HCEC 1CT (cell line): ENCODE data around the gene KCNE3.
"Not testable (repeated sequence)": the region's sequence is repeated elsewhere in the genome, so short reads cannot be mapped to it uniquely, and the experiment has no call there.

ENCODE experiments used
- DNase-seq: peaks from one replicate; pipeline ENCODE4 v3.0.0-alpha.2; 2017

Gene KCNE3

GRCh38 chr11:74438681-74439080, 28.7 kb downstream of the KCNE3 start:
- no peak for DNase-seq

GRCh38 chr11:74437441-74438042, 29.8 kb downstream of the KCNE3 start:
- no peak for DNase-seq

GRCh38 chr11:74434528-74434927, 32.8 kb downstream of the KCNE3 start:
- DNase-seq, result peak; percentile 53

- no peak for DNase-seq
Observed at GRCh38 chr11:74429205-74429604, 38.1 kb downstream of the KCNE3 start.

GRCh38 chr11:74427384-74427886, 39.9 kb downstream of the KCNE3 start:
- peak; percentile 9 for DNase-seq

GRCh38 chr11:74425100-74425499, 42.2 kb downstream of the KCNE3 start:
- DNase-seq, result no peak

- peak; percentile 86 for DNase-seq
Observed at GRCh38 chr11:74418509-74418895, 48.8 kb downstream of the KCNE3 start.

- peak; percentile 6 for DNase-seq
Observed at GRCh38 chr11:74417860-74418508, 49.4 kb downstream of the KCNE3 start.

GRCh38 chr11:74417379-74417804, 50.0 kb downstream of the KCNE3 start:
- no peak for DNase-seq

GRCh38 chr11:74416974-74417373, 50.4 kb downstream of the KCNE3 start:
- DNase-seq, result not testable (repeated sequence)

GRCh38 chr11:74412733-74413359, 54.5 kb downstream of the KCNE3 start:
- DNase-seq, result no peak

GRCh38 chr11:74412321-74412720, 55.0 kb downstream of the KCNE3 start:
- DNase-seq, result peak; percentile 31

GRCh38 chr11:74409633-74410032, 57.7 kb downstream of the KCNE3 start:
- DNase-seq, result no peak
